Gastroesophageal sphincter (tissue), 3 donors: Measurements from ENCODE around the gene CCL28.

Experiments used
- CTCF ChIP-seq, 4 experiments: fragments of 200-600 bp in 2 of 4; fragments of 450-650 bp in 2 of 4; sonication (generic) in 1 of 4; IDR thresholded peaks; one replicate each; pipeline ENCODE4 v1.5.1; 2017 to 2019; ENCODE audit warnings: antibody characterized with exemption in 4 of 4, mild to moderate bottlenecking in 2 of 4, moderate library complexity in 2 of 4
- EP300 ChIP-seq: sonication (generic); formaldehyde crosslinking; IDR thresholded peaks from one replicate; pipeline ENCODE4 v1.6.1; 2017; ENCODE audit warnings: antibody characterized with exemption, mild to moderate bottlenecking
- POLR2A ChIP-seq, 2 donors: fragments of 450-650 bp; IDR thresholded peaks; one replicate each; pipeline ENCODE4 v1.6.1; 2017; ENCODE audit warnings: antibody characterized with exemption in 2 of 2, mild to moderate bottlenecking in 2 of 2, moderate library complexity in 1 of 2

GRCh38 chr5:43432486-43433375, 20.5 kb upstream of the CCL28 start:
- TF ChIP-seq CTCF (IDR thresholded peaks at IDR 0.05) (no peak), POLR2A (IDR thresholded peaks at IDR 0.05) (no peak), EP300 (no peak)
